ENCODE data around the gene USP9X. TPM values are rescaled to one million over a fixed set of nuclear protein-coding genes. Genes with fewer than 3 reads are reported as not detected.
"Not testable (repeated sequence)": the region's sequence is repeated elsewhere in the genome, so short reads cannot be mapped to it uniquely, and the experiment has no call there.

Gene USP9X
- total and polyA plus RNA-seq, 2 donors = 17.9 to 32.1 TPM

GRCh38 chrX:41108463-41109205 lies 23.4 kb downstream of the USP9X start:
- no peak overlapping the region for H3K27ac ChIP-seq (ENCODE audit: low read depth in 1 of 2, low read length in 1 of 2)
- H3K27me3 ChIP-seq (ENCODE audit: control insufficient read depth in 2 of 2, insufficient read depth in 1 of 2, low read length in 1 of 2) = no peaks in the 10 kb centered on the region
- no peak for DNase-seq (ENCODE audit: low read depth in 6 of 9, low spot score in 9 of 9)
- WGBS = 86% methylated on average over 5 of the region's 5 CpGs
- peaks cover 0 to 17% of the 10 kb centered on the region in 2 donors for H3K4me1 ChIP-seq (ENCODE audit: control insufficient read depth in 2 of 2, insufficient read depth in 2 of 2, low read length in 2 of 2)
- H3K36me3 ChIP-seq (ENCODE audit: control insufficient read depth in 2 of 2, insufficient read depth in 2 of 2, low read length in 1 of 2) = peaks cover 0 to 2% of the 10 kb centered on the region in 2 donors
- H3K9me3 ChIP-seq (ENCODE audit: control insufficient read depth in 2 of 2, insufficient read depth in 1 of 2, low read length in 1 of 2) = peaks cover 0 to 4% of the 10 kb centered on the region in 2 donors
- H3K4me3 ChIP-seq (ENCODE audit: low read length in 2 of 2) = no peak overlapping the region

- Histone ChIP-seq H3K9me3 (ENCODE audit: control insufficient read depth in 2 of 2, insufficient read depth in 1 of 2, low read length in 1 of 2) (peaks cover 0 to 4% of the 10 kb centered on the region in 2 donors), H3K27me3 (ENCODE audit: control insufficient read depth in 2 of 2, insufficient read depth in 1 of 2, low read length in 1 of 2) (no peaks in the 10 kb centered on the region), H3K4me3 (ENCODE audit: low read length in 2 of 2) (no peak overlapping the region), H3K36me3 (ENCODE audit: control insufficient read depth in 2 of 2, insufficient read depth in 2 of 2, low read length in 1 of 2) (peaks cover 0 to 2% of the 10 kb centered on the region in 2 donors), H3K27ac (ENCODE audit: low read depth in 1 of 2, low read length in 1 of 2) (peak overlapping the region; percentile 41 to 42), H3K4me1 (ENCODE audit: control insufficient read depth in 2 of 2, insufficient read depth in 2 of 2, low read length in 2 of 2) (peaks cover 0 to 17% of the 10 kb centered on the region in 2 donors)
- DNase-seq (ENCODE audit: low read depth in 6 of 9, low spot score in 9 of 9) = peak in 1 of 9 donors; percentile 37
- WGBS = 62% methylated on average over 7 of the region's 7 CpGs
These were observed 25.8 kb downstream of the USP9X start for GRCh38 chrX:41110801-41111625.

DNA sequence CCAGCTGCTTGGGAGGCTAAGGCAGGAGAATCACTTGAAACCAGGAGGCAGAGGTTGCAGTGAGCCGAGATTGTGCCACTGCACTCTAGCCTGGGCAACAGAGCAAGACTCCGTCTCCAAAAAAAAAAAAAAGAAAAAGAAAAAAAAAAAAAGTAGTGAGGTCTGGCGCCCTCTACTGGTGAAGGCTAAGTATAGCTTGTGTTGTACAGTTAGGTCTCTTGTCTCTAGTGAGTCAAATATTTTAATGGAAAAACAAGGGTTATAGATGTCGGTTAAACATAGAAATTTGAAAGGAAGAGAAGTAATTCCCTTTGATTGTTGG lies 29.8 kb downstream of the USP9X start:
- H3K27ac ChIP-seq (ENCODE audit: low read depth in 1 of 2, low read length in 1 of 2); H3K27me3 ChIP-seq (ENCODE audit: control insufficient read depth in 2 of 2, insufficient read depth in 1 of 2, low read length in 1 of 2); H3K9me3 ChIP-seq (ENCODE audit: control insufficient read depth in 2 of 2, insufficient read depth in 1 of 2, low read length in 1 of 2); H3K4me3 ChIP-seq (ENCODE audit: low read length in 2 of 2); H3K36me3 ChIP-seq (ENCODE audit: control insufficient read depth in 2 of 2, insufficient read depth in 2 of 2, low read length in 1 of 2): not testable (repeated sequence)
- 6% methylated on average over 4 of the region's 4 CpGs for WGBS
- peaks cover 0 to 10% of the 10 kb centered on the region in 2 donors for H3K4me1 ChIP-seq (ENCODE audit: control insufficient read depth in 2 of 2, insufficient read depth in 2 of 2, low read length in 2 of 2)
- peak in 6 of 9 donors; percentile 18 to 74 (median 31) for DNase-seq (ENCODE audit: low read depth in 6 of 9, low spot score in 9 of 9)

GRCh38 chrX:41116948-41117347 lies 31.7 kb downstream of the USP9X start:
- Histone ChIP-seq H3K4me3 (ENCODE audit: low read length in 2 of 2) (no peak overlapping the region), H3K9me3 (ENCODE audit: control insufficient read depth in 2 of 2, insufficient read depth in 1 of 2, low read length in 1 of 2) (no peaks in the 10 kb centered on the region), H3K36me3 (ENCODE audit: control insufficient read depth in 2 of 2, insufficient read depth in 2 of 2, low read length in 1 of 2) (no peaks in the 10 kb centered on the region), H3K27ac (ENCODE audit: low read depth in 1 of 2, low read length in 1 of 2) (peak overlapping the region; percentile 29 to 52), H3K4me1 (ENCODE audit: control insufficient read depth in 2 of 2, insufficient read depth in 2 of 2, low read length in 2 of 2) (no peaks in the 10 kb centered on the region), H3K27me3 (ENCODE audit: control insufficient read depth in 2 of 2, insufficient read depth in 1 of 2, low read length in 1 of 2) (no peaks in the 10 kb centered on the region)
- 0% methylated on average over 4 of the region's 4 CpGs for WGBS
- DNase-seq (ENCODE audit: low read depth in 6 of 9, low spot score in 9 of 9) = peak in 6 of 9 donors; percentile 16 to 65 (median 34)

GRCh38 chrX:41118156-41118555 lies 32.9 kb downstream of the USP9X start:
- Histone ChIP-seq H3K27me3 (ENCODE audit: control insufficient read depth in 2 of 2, insufficient read depth in 1 of 2, low read length in 1 of 2) (no peaks in the 10 kb centered on the region), H3K27ac (ENCODE audit: low read depth in 1 of 2, low read length in 1 of 2) (no peak overlapping the region), H3K4me3 (ENCODE audit: low read length in 2 of 2) (no peak overlapping the region), H3K36me3 (ENCODE audit: control insufficient read depth in 2 of 2, insufficient read depth in 2 of 2, low read length in 1 of 2) (no peaks in the 10 kb centered on the region), H3K9me3 (ENCODE audit: control insufficient read depth in 2 of 2, insufficient read depth in 1 of 2, low read length in 1 of 2) (no peaks in the 10 kb centered on the region), H3K4me1 (ENCODE audit: control insufficient read depth in 2 of 2, insufficient read depth in 2 of 2, low read length in 2 of 2) (no peaks in the 10 kb centered on the region)
- DNase-seq (ENCODE audit: low read depth in 6 of 9, low spot score in 9 of 9) = no peak
- WGBS = 96% methylated on average over 5 of the region's 5 CpGs

GRCh38 chrX:41119803-41120202 lies 34.6 kb downstream of the USP9X start:
- Histone ChIP-seq H3K4me1 (ENCODE audit: control insufficient read depth in 2 of 2, insufficient read depth in 2 of 2, low read length in 2 of 2) (no peaks in the 10 kb centered on the region), H3K4me3 (ENCODE audit: low read length in 2 of 2) (no peak overlapping the region)

DNA sequence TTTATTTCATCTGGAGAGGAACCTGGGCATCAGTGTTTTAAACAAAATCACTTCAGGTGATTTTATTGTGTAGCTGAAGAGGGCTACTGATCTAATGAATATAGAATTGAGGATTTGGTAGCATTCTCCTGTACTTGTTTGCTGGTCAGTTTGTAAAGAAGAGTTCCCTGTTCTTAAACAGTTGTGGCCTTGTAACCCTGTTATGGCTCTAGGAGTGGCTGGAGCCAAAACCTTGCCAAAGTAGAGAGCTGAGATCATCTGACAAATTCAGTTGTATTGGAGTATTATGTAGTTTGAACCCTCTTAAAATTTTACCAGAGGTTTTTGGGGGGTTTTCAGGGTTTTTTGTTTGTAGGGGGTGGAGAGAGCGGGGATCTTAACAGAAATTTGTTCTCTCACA lies 36.5 kb downstream of the USP9X start:
- WGBS = 100% methylated on average over 1 of the region's 1 CpG
- no peaks in the 10 kb centered on the region for H3K27me3 ChIP-seq (ENCODE audit: control insufficient read depth in 2 of 2, insufficient read depth in 1 of 2, low read length in 1 of 2)
- DNase-seq (ENCODE audit: low read depth in 6 of 9, low spot score in 9 of 9) = no peak
- no peak overlapping the region for H3K27ac ChIP-seq (ENCODE audit: low read depth in 1 of 2, low read length in 1 of 2)
- H3K9me3 ChIP-seq (ENCODE audit: control insufficient read depth in 2 of 2, insufficient read depth in 1 of 2, low read length in 1 of 2) = no peaks in the 10 kb centered on the region
- H3K4me1 ChIP-seq (ENCODE audit: control insufficient read depth in 2 of 2, insufficient read depth in 2 of 2, low read length in 2 of 2) = no peaks in the 10 kb centered on the region
- H3K36me3 ChIP-seq (ENCODE audit: control insufficient read depth in 2 of 2, insufficient read depth in 2 of 2, low read length in 1 of 2) = peaks cover 0 to 7% of the 10 kb centered on the region in 2 donors
- no peak overlapping the region for H3K4me3 ChIP-seq (ENCODE audit: low read length in 2 of 2)

More at GRCh38 chrX:41119803-41120202, 34.6 kb downstream of the USP9X start:
- no peak for DNase-seq (ENCODE audit: low read depth in 6 of 9, low spot score in 9 of 9)
- H3K27me3 ChIP-seq (ENCODE audit: control insufficient read depth in 2 of 2, insufficient read depth in 1 of 2, low read length in 1 of 2) = no peaks in the 10 kb centered on the region
- 91% methylated on average over 6 of the region's 6 CpGs for WGBS
- H3K9me3 ChIP-seq (ENCODE audit: control insufficient read depth in 2 of 2, insufficient read depth in 1 of 2, low read length in 1 of 2) = no peaks in the 10 kb centered on the region
- H3K27ac ChIP-seq (ENCODE audit: low read depth in 1 of 2, low read length in 1 of 2) = no peak overlapping the region
- H3K36me3 ChIP-seq (ENCODE audit: control insufficient read depth in 2 of 2, insufficient read depth in 2 of 2, low read length in 1 of 2) = peaks cover 0 to 6% of the 10 kb centered on the region in 2 donors

GRCh38 chrX:41122664-41123257 lies 37.5 kb downstream of the USP9X start:
- Histone ChIP-seq H3K4me3 (ENCODE audit: low read length in 2 of 2) (no peak overlapping the region), H3K27me3 (ENCODE audit: control insufficient read depth in 2 of 2, insufficient read depth in 1 of 2, low read length in 1 of 2) (no peaks in the 10 kb centered on the region), H3K9me3 (ENCODE audit: control insufficient read depth in 2 of 2, insufficient read depth in 1 of 2, low read length in 1 of 2) (no peaks in the 10 kb centered on the region), H3K27ac (ENCODE audit: low read depth in 1 of 2, low read length in 1 of 2) (no peak overlapping the region), H3K4me1 (ENCODE audit: control insufficient read depth in 2 of 2, insufficient read depth in 2 of 2, low read length in 2 of 2) (no peaks in the 10 kb centered on the region), H3K36me3 (ENCODE audit: control insufficient read depth in 2 of 2, insufficient read depth in 2 of 2, low read length in 1 of 2) (peaks cover 0 to 7% of the 10 kb centered on the region in 2 donors)
- 95% methylated on average over 7 of the region's 7 CpGs for WGBS
- DNase-seq (ENCODE audit: low read depth in 6 of 9, low spot score in 9 of 9) = no peak

Data from thymus (tissue), 11 donors.